ENCODE measurements around the gene PAPPA2.

PAPPA2 gene

GRCh38 chr1:176504848-176505553, 42.0 kb downstream of the PAPPA2 start:
- H3K9ac ChIP-seq (ENCODE audit: low read length) = no peak overlapping the region
- no peak overlapping the region for H3K4me2 ChIP-seq (ENCODE audit: low read length)
- H3K79me2 ChIP-seq (ENCODE audit: insufficient read depth, low read length) = no peaks in the 10 kb centered on the region
- no peak overlapping the region for H2AFZ ChIP-seq (ENCODE audit: low read length)
- no peaks in the 10 kb centered on the region for H3K9me3 ChIP-seq (ENCODE audit: low read length)
- no peak for TF ChIP-seq EZH2 (IDR thresholded peaks at IDR 0.05; ENCODE audit: borderline replicate concordance, low read length)
- TF ChIP-seq CTCF (IDR thresholded peaks at IDR 0.05; ENCODE audit: low read length) = no peak
- no peaks in the 10 kb centered on the region for H4K20me1 ChIP-seq (ENCODE audit: insufficient read depth, low read length)
- no peak overlapping the region for H3K4me3 ChIP-seq (ENCODE audit: low read depth, low read length, poor library complexity, severe bottlenecking)
- no peak overlapping the region for H3K27ac ChIP-seq (ENCODE audit: low read depth, low read length, poor library complexity, severe bottlenecking)
- no peaks in the 10 kb centered on the region for H3K36me3 ChIP-seq (ENCODE audit: insufficient read depth, low read length)
- no peaks in the 10 kb centered on the region for H3F3A ChIP-seq (ENCODE audit: insufficient read depth, low read length)
- no peaks in the 10 kb centered on the region for H3K4me1 ChIP-seq (ENCODE audit: insufficient read depth, low read length, severe bottlenecking)
- H3K9me2 ChIP-seq (ENCODE audit: low read depth, low read length) = no peaks in the 10 kb centered on the region
- no peaks in the 10 kb centered on the region for H3K27me3 ChIP-seq (ENCODE audit: insufficient read depth, low read length)

- H3K4me2 ChIP-seq (ENCODE audit: low read length) = no peak overlapping the region
- H3K36me3 ChIP-seq (ENCODE audit: insufficient read depth, low read length) = no peaks in the 10 kb centered on the region
- H3K4me3 ChIP-seq (ENCODE audit: low read depth, low read length, poor library complexity, severe bottlenecking) = no peak overlapping the region
- no peak overlapping the region for H2AFZ ChIP-seq (ENCODE audit: low read length)
- no peaks in the 10 kb centered on the region for H3K4me1 ChIP-seq (ENCODE audit: insufficient read depth, low read length, severe bottlenecking)
- H4K20me1 ChIP-seq (ENCODE audit: insufficient read depth, low read length) = no peaks in the 10 kb centered on the region
- no peak overlapping the region for H3K9ac ChIP-seq (ENCODE audit: low read length)
- no peaks in the 10 kb centered on the region for H3K9me2 ChIP-seq (ENCODE audit: low read depth, low read length)
- H3K79me2 ChIP-seq (ENCODE audit: insufficient read depth, low read length) = no peaks in the 10 kb centered on the region
- H3K27ac ChIP-seq (ENCODE audit: low read depth, low read length, poor library complexity, severe bottlenecking) = no peak overlapping the region
- TF ChIP-seq CTCF (IDR thresholded peaks at IDR 0.05; ENCODE audit: low read length) = no peak
- no peak for TF ChIP-seq EZH2 (IDR thresholded peaks at IDR 0.05; ENCODE audit: borderline replicate concordance, low read length)
- no peaks in the 10 kb centered on the region for H3K27me3 ChIP-seq (ENCODE audit: insufficient read depth, low read length)
- H3F3A ChIP-seq (ENCODE audit: insufficient read depth, low read length) = no peaks in the 10 kb centered on the region
- no peaks in the 10 kb centered on the region for H3K9me3 ChIP-seq (ENCODE audit: low read length)
These were observed 50.0 kb downstream of the PAPPA2 start for GRCh38 chr1:176512966-176513365.

GRCh38 chr1:176515310-176515709, 52.3 kb downstream of the PAPPA2 start:
- Histone ChIP-seq H3K27ac (ENCODE audit: low read depth, low read length, poor library complexity, severe bottlenecking) (no peak overlapping the region), H3K9me2 (ENCODE audit: low read depth, low read length) (no peaks in the 10 kb centered on the region), H4K20me1 (ENCODE audit: insufficient read depth, low read length) (no peaks in the 10 kb centered on the region), H3K27me3 (ENCODE audit: insufficient read depth, low read length) (no peaks in the 10 kb centered on the region), H3K4me1 (ENCODE audit: insufficient read depth, low read length, severe bottlenecking) (no peaks in the 10 kb centered on the region), H2AFZ (ENCODE audit: low read length) (no peak overlapping the region), H3K79me2 (ENCODE audit: insufficient read depth, low read length) (no peaks in the 10 kb centered on the region), H3K4me2 (ENCODE audit: low read length) (no peak overlapping the region), H3K9ac (ENCODE audit: low read length) (no peak overlapping the region), H3F3A (ENCODE audit: insufficient read depth, low read length) (no peaks in the 10 kb centered on the region), H3K9me3 (ENCODE audit: low read length) (no peaks in the 10 kb centered on the region), H3K4me3 (ENCODE audit: low read depth, low read length, poor library complexity, severe bottlenecking) (no peak overlapping the region), H3K36me3 (ENCODE audit: insufficient read depth, low read length) (no peaks in the 10 kb centered on the region)
- TF ChIP-seq EZH2 (IDR thresholded peaks at IDR 0.05; ENCODE audit: borderline replicate concordance, low read length) (no peak), CTCF (IDR thresholded peaks at IDR 0.05; ENCODE audit: low read length) (no peak)
